Epithelial cell of prostate (primary cell): ENCODE measurements around the gene CD37.
"Not testable (repeated sequence)": the region's sequence is repeated elsewhere in the genome, so short reads cannot be mapped to it uniquely, and the experiment has no call there.

Experiments
- DNase-seq: peaks from one replicate; pipeline ENCODE4 v3.0.0-alpha.2; 2011; ENCODE audit warnings: low read depth, low spot score
- H3K27ac ChIP-seq: fragments of 450-650 bp; 2 replicates; pipeline ENCODE4 v1.5.1; 2017; ENCODE audit warnings: mild to moderate bottlenecking

CD37 gene

DNA sequence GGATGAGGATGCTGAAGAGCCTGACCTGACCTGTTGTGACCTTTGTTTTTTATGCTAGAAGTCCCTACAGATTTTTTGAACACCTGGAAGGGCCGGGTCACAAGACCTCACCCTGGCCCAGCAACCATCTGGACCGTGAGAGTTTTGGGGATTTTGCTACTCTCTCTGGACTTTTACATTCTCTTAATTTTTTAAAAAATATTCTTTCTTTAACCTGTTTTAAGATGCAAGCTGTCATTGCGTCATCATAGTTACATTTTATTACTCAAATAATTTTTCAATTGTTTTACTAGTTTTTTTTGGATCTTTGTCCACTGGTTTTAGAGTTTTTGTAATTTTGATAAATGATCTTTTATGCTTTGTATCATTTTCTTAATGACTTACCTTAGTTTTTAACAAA is 36.0 kb downstream of the CD37 start:
- H3K27ac ChIP-seq, result no peak overlapping the region
- no peak for DNase-seq

DNA sequence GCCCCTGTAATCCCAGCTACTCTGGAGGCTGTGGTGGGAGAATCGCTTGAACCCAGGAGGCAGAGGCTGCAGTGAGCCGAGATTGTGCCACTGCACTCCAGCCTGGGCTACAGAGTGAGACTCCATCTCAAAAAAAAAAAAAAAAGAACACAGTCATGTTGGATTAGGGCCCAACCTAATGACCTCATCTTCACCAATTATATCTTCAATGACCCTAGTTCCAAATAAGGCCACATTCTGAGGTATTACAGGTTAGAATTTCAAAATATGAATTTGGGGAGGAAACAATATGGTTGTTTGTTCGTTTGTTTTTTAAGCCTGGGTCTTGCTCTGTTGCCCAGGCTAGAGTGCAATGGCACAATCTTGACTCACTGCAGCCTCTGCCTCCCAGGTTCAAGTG is 38.0 kb downstream of the CD37 start:
- not testable (repeated sequence) for H3K27ac ChIP-seq, DNase-seq

DNA sequence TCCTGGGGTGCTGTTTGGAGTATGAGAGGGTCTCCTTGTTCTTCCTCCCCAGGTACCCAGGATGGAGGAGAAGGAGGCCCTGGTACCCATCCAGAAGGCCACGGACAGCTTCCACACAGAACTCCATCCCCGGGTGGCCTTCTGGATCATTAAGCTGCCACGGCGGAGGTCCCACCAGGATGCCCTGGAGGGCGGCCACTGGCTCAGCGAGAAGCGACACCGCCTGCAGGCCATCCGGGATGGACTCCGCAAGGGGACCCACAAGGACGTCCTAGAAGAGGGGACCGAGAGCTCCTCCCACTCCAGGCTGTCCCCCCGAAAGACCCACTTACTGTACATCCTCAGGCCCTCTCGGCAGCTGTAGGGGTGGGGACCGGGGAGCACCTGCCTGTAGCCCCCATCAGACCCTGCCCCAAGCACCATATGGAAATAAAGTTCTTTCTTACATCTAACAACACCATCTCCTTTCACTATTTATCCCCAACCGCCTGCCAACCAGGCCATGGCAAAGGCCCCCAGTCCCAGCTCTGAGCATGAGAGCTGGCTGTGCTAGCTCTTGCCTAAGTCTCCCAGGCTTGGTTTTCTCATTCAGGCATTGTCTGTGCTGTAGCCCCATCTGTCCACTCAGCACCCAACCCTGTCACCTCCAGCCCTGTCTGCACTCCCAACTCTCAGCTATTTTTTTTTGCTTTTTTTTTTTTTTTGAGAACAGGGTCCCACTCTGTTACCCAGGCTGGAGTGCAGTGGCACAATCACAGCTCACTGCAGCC is 39.6 kb downstream of the CD37 start:
- DNase-seq, result no peak

DNA sequence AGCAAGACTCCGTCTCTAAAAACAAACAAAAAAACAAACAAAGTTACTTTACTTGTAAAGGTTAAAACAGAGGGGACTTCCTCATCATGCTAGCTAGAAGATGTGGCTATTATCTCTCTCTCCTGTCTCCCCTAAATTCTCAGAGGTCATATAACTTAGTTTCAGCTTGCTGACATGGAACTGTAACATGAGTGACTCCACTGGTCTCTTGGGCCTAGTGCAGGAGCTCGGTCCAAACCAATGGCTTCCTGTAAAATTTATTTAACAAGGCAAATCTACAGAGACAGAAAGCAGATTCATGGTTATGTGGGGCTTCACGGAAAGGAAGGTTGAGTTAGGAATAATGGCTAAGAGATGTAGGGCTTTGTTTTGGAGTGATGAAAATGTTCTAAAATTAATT is 43.3 kb downstream of the CD37 start:
- DNase-seq, result no peak
- H3K27ac ChIP-seq, result no peak overlapping the region

More for the DNA sequence above, 39.6 kb downstream of the CD37 start:
- no peak overlapping the region for H3K27ac ChIP-seq

DNA sequence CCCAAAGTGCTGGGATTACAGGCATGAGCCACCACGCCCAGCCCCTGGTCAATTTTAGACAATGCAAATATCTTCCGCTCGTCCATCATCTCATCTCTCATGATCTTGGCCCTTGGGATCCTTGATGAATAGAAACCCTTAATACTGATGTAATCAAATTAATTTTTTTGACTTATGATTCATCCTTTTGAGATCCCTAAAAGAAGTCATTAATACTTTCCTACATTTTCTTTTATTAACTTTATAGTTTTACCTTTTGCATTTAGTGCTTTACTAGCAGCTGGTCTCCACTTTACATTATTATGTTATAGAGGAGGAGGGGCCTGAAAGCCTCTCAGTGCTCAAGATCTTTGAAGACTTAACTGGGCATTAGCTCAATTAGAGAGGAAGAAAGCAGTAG is 45.2 kb downstream of the CD37 start:
- H3K27ac ChIP-seq, result no peak overlapping the region
- DNase-seq, result no peak

DNA sequence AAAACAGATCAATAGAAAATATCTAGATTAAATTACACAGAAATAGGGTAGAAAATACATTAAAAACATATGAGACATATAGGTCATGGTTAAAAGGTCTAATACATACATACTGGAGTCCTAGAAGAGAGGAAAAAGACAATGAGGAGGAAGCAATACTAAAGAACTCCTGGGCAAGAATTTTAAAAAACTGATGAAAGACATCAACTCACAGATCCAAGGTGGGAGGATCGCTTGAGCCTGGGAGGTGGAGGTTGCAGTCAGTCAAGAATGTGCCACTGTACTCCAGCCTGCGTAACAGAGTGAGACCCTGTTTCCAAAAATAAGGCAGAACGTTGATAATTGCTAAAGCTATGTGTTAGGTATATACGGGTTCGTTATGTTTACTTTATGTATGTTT is 47.4 kb downstream of the CD37 start:
- no peak for DNase-seq
- no peak overlapping the region for H3K27ac ChIP-seq

DNA sequence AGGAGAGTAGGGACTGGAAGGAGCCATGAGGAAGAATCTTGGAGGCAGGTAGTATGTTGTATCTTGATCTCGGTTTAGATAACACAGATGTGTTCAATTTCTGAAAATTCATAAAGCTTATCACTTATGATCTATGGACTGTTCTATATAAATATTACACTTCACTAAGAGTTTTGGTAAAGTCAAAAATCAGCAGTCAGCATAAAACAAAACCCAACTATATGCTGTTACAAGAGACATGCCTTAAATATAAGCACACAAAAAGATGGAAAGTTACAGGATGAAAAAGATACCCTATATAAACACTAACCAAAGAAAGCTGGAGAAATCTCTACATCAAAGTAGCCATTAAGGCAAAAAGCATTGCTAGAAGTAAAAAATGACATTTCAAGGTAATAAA is 48.4 kb downstream of the CD37 start:
- H3K27ac ChIP-seq, result no peak overlapping the region
- no peak for DNase-seq

DNA sequence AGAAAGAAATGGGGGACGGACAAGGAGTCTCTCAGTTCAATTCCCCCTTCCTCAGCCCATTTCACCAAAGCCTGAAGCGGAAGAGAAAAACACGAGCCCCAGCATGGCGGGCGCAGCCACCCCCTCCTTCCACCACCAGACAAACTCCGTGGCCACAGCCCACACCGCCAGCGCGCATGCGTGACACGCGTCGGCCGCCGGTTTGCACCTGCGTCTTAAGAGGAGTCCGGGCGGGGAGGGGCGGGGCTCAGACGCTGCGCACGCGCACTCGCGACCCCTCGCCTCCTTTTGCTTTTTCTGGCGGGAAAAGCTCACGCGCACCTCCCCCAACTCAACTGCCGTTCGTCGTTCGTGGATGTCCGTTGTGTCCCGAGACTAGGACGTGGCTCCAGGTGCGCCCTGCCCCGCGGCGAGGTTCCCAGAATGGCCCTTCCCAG is 52.7 kb downstream of the CD37 start, which contains the start of gene KASH5:
TSS of gene KASH5 (plus strand) at position 314 of the 437 bp plus-strand sequence. CDS start 2,635 bp downstream, outside the sequence.
- no peak within 1 kb of the TSS for H3K27ac ChIP-seq
- no peak for DNase-seq

DNA sequence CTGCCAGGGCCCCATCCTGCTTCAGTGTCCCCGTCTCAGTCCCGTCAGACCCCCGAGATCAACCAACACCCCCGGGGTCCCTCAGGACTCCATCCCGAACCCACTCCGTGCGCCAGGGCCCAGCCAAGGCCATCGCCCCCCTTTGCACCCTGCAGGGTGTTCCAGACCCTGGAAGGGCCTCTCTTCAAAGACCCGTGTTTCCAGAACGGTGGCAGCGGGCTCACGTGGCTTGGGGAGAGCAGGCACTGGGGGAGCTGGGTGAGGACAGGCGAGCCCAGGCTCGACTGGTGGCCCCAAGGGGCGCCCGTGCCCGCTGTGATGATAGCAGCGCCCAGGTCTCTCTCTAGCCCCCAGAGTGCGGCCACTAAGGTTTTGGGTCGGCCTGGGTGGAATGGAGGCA is 54.2 kb downstream of the CD37 start:
- no peak for DNase-seq
- H3K27ac ChIP-seq, result no peak overlapping the region
